Measurements from ENCODE around the gene PODXL2.

DNA sequence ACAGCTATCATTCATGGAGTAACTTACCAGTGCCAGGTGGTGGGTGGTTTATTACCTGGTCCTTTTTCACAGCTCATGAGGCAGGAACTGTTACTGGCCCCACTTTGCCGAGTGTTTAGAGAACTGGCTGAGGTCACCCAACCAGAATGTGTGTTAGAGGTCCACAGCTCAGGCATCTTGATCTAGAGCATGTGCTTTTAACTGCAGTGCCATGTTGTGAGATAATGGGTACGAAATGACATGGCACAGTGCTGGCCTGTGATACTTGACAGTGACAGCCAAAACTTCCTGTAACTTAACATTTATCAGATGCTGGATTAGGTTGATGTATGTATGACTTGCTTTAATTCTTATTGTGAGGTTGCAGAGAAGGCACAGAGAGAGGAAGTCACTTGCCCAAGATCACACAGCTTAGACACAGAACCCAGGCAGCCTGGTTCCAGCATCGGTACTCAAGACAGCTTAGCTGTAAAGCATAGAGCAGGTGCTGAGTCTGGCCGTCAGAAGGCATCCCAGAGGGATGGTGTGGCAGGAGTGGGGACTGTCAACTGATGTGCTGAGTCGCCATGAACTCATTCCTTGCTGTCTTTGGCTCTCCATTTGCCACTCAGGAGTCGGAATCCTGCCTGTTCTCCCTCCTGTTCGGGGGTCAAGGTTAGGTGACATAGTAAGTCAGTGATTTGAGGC lies 21.2 kb upstream of the PODXL2 start:
- TF ChIP-seq, protein P1, sequence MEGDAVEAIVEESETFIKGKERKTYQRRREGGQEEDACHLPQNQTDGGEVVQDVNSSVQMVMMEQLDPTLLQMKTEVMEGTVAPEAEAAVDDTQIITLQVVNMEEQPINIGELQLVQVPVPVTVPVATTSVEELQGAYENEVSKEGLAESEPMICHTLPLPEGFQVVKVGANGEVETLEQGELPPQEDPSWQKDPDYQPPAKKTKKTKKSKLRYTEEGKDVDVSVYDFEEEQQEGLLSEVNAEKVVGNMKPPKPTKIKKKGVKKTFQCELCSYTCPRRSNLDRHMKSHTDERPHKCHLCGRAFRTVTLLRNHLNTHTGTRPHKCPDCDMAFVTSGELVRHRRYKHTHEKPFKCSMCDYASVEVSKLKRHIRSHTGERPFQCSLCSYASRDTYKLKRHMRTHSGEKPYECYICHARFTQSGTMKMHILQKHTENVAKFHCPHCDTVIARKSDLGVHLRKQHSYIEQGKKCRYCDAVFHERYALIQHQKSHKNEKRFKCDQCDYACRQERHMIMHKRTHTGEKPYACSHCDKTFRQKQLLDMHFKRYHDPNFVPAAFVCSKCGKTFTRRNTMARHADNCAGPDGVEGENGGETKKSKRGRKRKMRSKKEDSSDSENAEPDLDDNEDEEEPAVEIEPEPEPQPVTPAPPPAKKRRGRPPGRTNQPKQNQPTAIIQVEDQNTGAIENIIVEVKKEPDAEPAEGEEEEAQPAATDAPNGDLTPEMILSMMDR (IDR thresholded peaks at IDR 0.05), result no peak
- TF ChIP-seq POLR2A (IDR thresholded peaks at IDR 0.05), result no peak
